Activated naive CD4-positive, alpha-beta T cell treated with anti-CD3 and anti-CD28 coated beads, Interleukin-2, amount 50 U/mL, for 24 hours (primary cell): ENCODE measurements around the gene SPPL3.

Source experiments
- H3K27ac Mint-ChIP-seq: one replicate; pipeline ENCODE4 v1.8.0; 2021; ENCODE audit warnings: mild to moderate bottlenecking, mixed read lengths
- H3K27me3 Mint-ChIP-seq: one replicate; pipeline ENCODE4 v1.8.0; 2021; ENCODE audit warnings: mixed read lengths
- H3K36me3 Mint-ChIP-seq: one replicate; pipeline ENCODE4 v1.8.0; 2021; ENCODE audit warnings: mixed read lengths
- H3K4me1 Mint-ChIP-seq: one replicate; pipeline ENCODE4 v1.8.0; 2021; ENCODE audit warnings: mixed read lengths
- H3K4me3 Mint-ChIP-seq: one replicate; pipeline ENCODE4 v1.8.0; 2021; ENCODE audit warnings: mild to moderate bottlenecking, mixed read lengths
- H3K9me3 Mint-ChIP-seq: one replicate; pipeline ENCODE4 v1.8.0; 2021; ENCODE audit warnings: mixed read lengths

Gene SPPL3

GRCh38 chr12:120866108-120866507, 38.0 kb downstream of the SPPL3 start:
- H3K4me3 Mint-ChIP-seq = no peak overlapping the region
- no peak overlapping the region for H3K27ac Mint-ChIP-seq
- H3K36me3 Mint-ChIP-seq = no peaks in the 10 kb centered on the region
- peaks cover 57% of the 10 kb centered on the region for H3K4me1 Mint-ChIP-seq
- H3K27me3 Mint-ChIP-seq = no peaks in the 10 kb centered on the region
- no peaks in the 10 kb centered on the region for H3K9me3 Mint-ChIP-seq

- Mint-ChIP-seq H3K9me3 (no peaks in the 10 kb centered on the region), H3K27me3 (no peaks in the 10 kb centered on the region), H3K27ac (no peak overlapping the region), H3K36me3 (peaks cover 2% of the 10 kb centered on the region), H3K4me3 (no peak overlapping the region), H3K4me1 (peaks cover 59% of the 10 kb centered on the region)
Measured at GRCh38 chr12:120865098-120865497, 39.1 kb downstream of the SPPL3 start.

GRCh38 chr12:120862664-120863063, 41.5 kb downstream of the SPPL3 start:
- Mint-ChIP-seq H3K27ac (no peak overlapping the region), H3K4me3 (no peak overlapping the region), H3K4me1 (peaks cover 58% of the 10 kb centered on the region), H3K9me3 (no peaks in the 10 kb centered on the region), H3K36me3 (peaks cover 11% of the 10 kb centered on the region), H3K27me3 (no peaks in the 10 kb centered on the region)

GRCh38 chr12:120861074-120861795, 42.9 kb downstream of the SPPL3 start:
- H3K4me1 Mint-ChIP-seq = peaks cover 71% of the 10 kb centered on the region
- no peaks in the 10 kb centered on the region for H3K9me3 Mint-ChIP-seq
- peak overlapping the region; percentile 31 for H3K27ac Mint-ChIP-seq
- peaks cover 11% of the 10 kb centered on the region for H3K36me3 Mint-ChIP-seq
- H3K4me3 Mint-ChIP-seq = no peak overlapping the region
- no peaks in the 10 kb centered on the region for H3K27me3 Mint-ChIP-seq

- H3K4me3 Mint-ChIP-seq = no peak overlapping the region
- H3K4me1 Mint-ChIP-seq = peaks cover 64% of the 10 kb centered on the region
- H3K36me3 Mint-ChIP-seq = peaks cover 11% of the 10 kb centered on the region
- no peak overlapping the region for H3K27ac Mint-ChIP-seq
- no peaks in the 10 kb centered on the region for H3K9me3 Mint-ChIP-seq
- no peaks in the 10 kb centered on the region for H3K27me3 Mint-ChIP-seq
Measured at GRCh38 chr12:120858306-120859088, 45.7 kb downstream of the SPPL3 start.

GRCh38 chr12:120856980-120857379, 47.2 kb downstream of the SPPL3 start:
- Mint-ChIP-seq H3K9me3 (no peaks in the 10 kb centered on the region), H3K36me3 (peaks cover 11% of the 10 kb centered on the region), H3K4me1 (peaks cover 62% of the 10 kb centered on the region), H3K4me3 (peak overlapping the region; percentile 56), H3K27ac (peak overlapping the region; percentile 57), H3K27me3 (no peaks in the 10 kb centered on the region)

- Mint-ChIP-seq H3K27ac (no peak overlapping the region), H3K27me3 (no peaks in the 10 kb centered on the region), H3K36me3 (peaks cover 11% of the 10 kb centered on the region), H3K4me3 (no peak overlapping the region), H3K9me3 (no peaks in the 10 kb centered on the region), H3K4me1 (peaks cover 64% of the 10 kb centered on the region)
Measured at GRCh38 chr12:120855823-120856588, 48.2 kb downstream of the SPPL3 start.

- Mint-ChIP-seq H3K27ac (no peak overlapping the region), H3K4me3 (no peak overlapping the region), H3K27me3 (no peaks in the 10 kb centered on the region), H3K4me1 (peaks cover 68% of the 10 kb centered on the region), H3K9me3 (no peaks in the 10 kb centered on the region), H3K36me3 (peaks cover 8% of the 10 kb centered on the region)
Measured at GRCh38 chr12:120854804-120855203, 49.4 kb downstream of the SPPL3 start.

- no peaks in the 10 kb centered on the region for H3K36me3 Mint-ChIP-seq
- no peak overlapping the region for H3K4me3 Mint-ChIP-seq
- no peaks in the 10 kb centered on the region for H3K9me3 Mint-ChIP-seq
- no peaks in the 10 kb centered on the region for H3K27me3 Mint-ChIP-seq
- no peak overlapping the region for H3K27ac Mint-ChIP-seq
- peaks cover 79% of the 10 kb centered on the region for H3K4me1 Mint-ChIP-seq
Measured at GRCh38 chr12:120853188-120853587, 51.0 kb downstream of the SPPL3 start.

- Mint-ChIP-seq H3K9me3 (no peaks in the 10 kb centered on the region), H3K4me3 (no peak overlapping the region), H3K27ac (no peak overlapping the region), H3K4me1 (peaks cover 82% of the 10 kb centered on the region), H3K27me3 (no peaks in the 10 kb centered on the region), H3K36me3 (no peaks in the 10 kb centered on the region)
Measured at GRCh38 chr12:120851944-120852343, 52.2 kb downstream of the SPPL3 start.

- Mint-ChIP-seq H3K9me3 (no peaks in the 10 kb centered on the region), H3K4me1 (peaks cover 82% of the 10 kb centered on the region), H3K27me3 (no peaks in the 10 kb centered on the region), H3K4me3 (no peak overlapping the region), H3K27ac (no peak overlapping the region), H3K36me3 (no peaks in the 10 kb centered on the region)
Measured at GRCh38 chr12:120851444-120851843, 52.7 kb downstream of the SPPL3 start.

- peak overlapping the region; percentile 12 for H3K27ac Mint-ChIP-seq
- H3K27me3 Mint-ChIP-seq = no peaks in the 10 kb centered on the region
- peaks cover 85% of the 10 kb centered on the region for H3K4me1 Mint-ChIP-seq
- no peak overlapping the region for H3K4me3 Mint-ChIP-seq
- H3K36me3 Mint-ChIP-seq = no peaks in the 10 kb centered on the region
- no peaks in the 10 kb centered on the region for H3K9me3 Mint-ChIP-seq
Measured at GRCh38 chr12:120849765-120850164, 54.4 kb downstream of the SPPL3 start.

GRCh38 chr12:120847814-120848213, 56.3 kb downstream of the SPPL3 start:
- H3K4me1 Mint-ChIP-seq = peaks cover 87% of the 10 kb centered on the region
- peak overlapping the region; percentile 47 for H3K27ac Mint-ChIP-seq
- no peaks in the 10 kb centered on the region for H3K9me3 Mint-ChIP-seq
- H3K4me3 Mint-ChIP-seq = no peak overlapping the region
- H3K36me3 Mint-ChIP-seq = no peaks in the 10 kb centered on the region
- no peaks in the 10 kb centered on the region for H3K27me3 Mint-ChIP-seq

- no peak overlapping the region for H3K27ac Mint-ChIP-seq
- H3K9me3 Mint-ChIP-seq = no peaks in the 10 kb centered on the region
- no peaks in the 10 kb centered on the region for H3K36me3 Mint-ChIP-seq
- H3K4me1 Mint-ChIP-seq = peaks cover 90% of the 10 kb centered on the region
- no peaks in the 10 kb centered on the region for H3K27me3 Mint-ChIP-seq
- no peak overlapping the region for H3K4me3 Mint-ChIP-seq
Measured at GRCh38 chr12:120847392-120847791, 56.8 kb downstream of the SPPL3 start.

GRCh38 chr12:120846721-120847120, 57.4 kb downstream of the SPPL3 start:
- Mint-ChIP-seq H3K27me3 (no peaks in the 10 kb centered on the region), H3K4me1 (peaks cover 91% of the 10 kb centered on the region), H3K36me3 (no peaks in the 10 kb centered on the region), H3K9me3 (no peaks in the 10 kb centered on the region), H3K4me3 (no peak overlapping the region), H3K27ac (peak overlapping the region; percentile 80)

GRCh38 chr12:120845696-120846095, 58.5 kb downstream of the SPPL3 start:
- Mint-ChIP-seq H3K4me3 (no peak overlapping the region), H3K27ac (no peak overlapping the region), H3K27me3 (no peaks in the 10 kb centered on the region), H3K9me3 (no peaks in the 10 kb centered on the region), H3K4me1 (peaks cover 85% of the 10 kb centered on the region), H3K36me3 (peaks cover 2% of the 10 kb centered on the region)
